Activated B cell treated with CpG ODN at 0.5 μM for 24 hours (primary cell): ENCODE results near the gene CALM3. TPM values are rescaled to one million over a fixed set of nuclear protein-coding genes. Genes with fewer than 3 reads are reported as not detected.
A peak's percentile ranks its signal among the peaks of the same experiment; 100 is the strongest.

ENCODE experiments used
- ATAC-seq: fragments of 200-7000 bp; cut with Tn5 transposase; one replicate; pipeline ENCODE4 v1.10.0; 2021; ENCODE audit warnings: low read depth, mild to moderate bottlenecking, moderate library complexity
- CTCF ChIA-PET: fragments of 350-600 bp; sonication (Branson Sonifier 250); formaldehyde crosslinking; loops from one replicate; lab custom pipeline; 2021; ENCODE audit warnings: antibody characterized with exemption; lab: Charles Lee
- POLR2A ChIA-PET: fragments of 350-600 bp; sonication (Branson Sonifier 250); formaldehyde crosslinking; loops from one replicate; lab custom pipeline; 2021; ENCODE audit warnings: antibody characterized with exemption; lab: Charles Lee
- DNase-seq: peaks from one replicate; pipeline ENCODE4 v3.0.0; 2022
- H3K27ac Mint-ChIP-seq: one replicate; pipeline ENCODE4 v1.8.0; 2020; ENCODE audit warnings: mixed read lengths
- H3K27me3 Mint-ChIP-seq: one replicate; pipeline ENCODE4 v1.8.0; 2021; ENCODE audit warnings: mixed read lengths
- H3K36me3 Mint-ChIP-seq: one replicate; pipeline ENCODE4 v1.8.0; 2021; ENCODE audit warnings: low read depth, mixed read lengths
- H3K4me1 Mint-ChIP-seq: one replicate; pipeline ENCODE4 v1.8.0; 2021; ENCODE audit warnings: mixed read lengths
- H3K4me3 Mint-ChIP-seq: one replicate; pipeline ENCODE4 v1.8.0; 2020; ENCODE audit warnings: mild to moderate bottlenecking, mixed read lengths
- H3K9me3 Mint-ChIP-seq: one replicate; pipeline ENCODE4 v1.8.0; 2020; ENCODE audit warnings: mixed read lengths
- CTCF ChIP-seq: fragments of 200-600 bp; IDR thresholded peaks from one replicate; pipeline ENCODE4 v1.8.0; 2022; ENCODE audit warnings: antibody characterized with exemption, mild to moderate bottlenecking
- intact Hi-C: fragments of 100-400 bp; cut with micrococcal nuclease; formaldehyde crosslinking; loops from one replicate; pipeline ENCODE4 v1.15.1; 2024
- total RNA-seq: library from RNA; stranded (reverse); gene quantifications from 2 replicates; pipeline ENCODE4 v1.2.3, GENCODE V29; 2022

The CALM3 gene
- total RNA-seq, 1 donor from 2014 or later, result 174 TPM

GRCh38 chr19:46650445-46650844 lies 49.3 kb downstream of the CALM3 start:
- Mint-ChIP-seq H3K9me3 (peaks cover 10% of the 10 kb centered on the region), H3K36me3 (no peaks in the 10 kb centered on the region), H3K4me3 (no peak overlapping the region), H3K4me1 (peaks cover 6% of the 10 kb centered on the region), H3K27ac (no peak overlapping the region), H3K27me3 (peaks cover 53% of the 10 kb centered on the region)
- intact Hi-C loops, result no loop called here
- ChIA-PET POLR2A (no interaction called here), CTCF (no interaction called here)
- ATAC-seq (no peak), DNase-seq (no peak)
- TF ChIP-seq CTCF, result no peak

- no peaks in the 10 kb centered on the region for H3K36me3 Mint-ChIP-seq
- POLR2A ChIA-PET, result interaction anchor here (1.0 kb wide), 1 partner anchor 54 kb away, joined by 3 read pairs; the partner anchor contains the start of gene CALM3
- no peaks in the 10 kb centered on the region for H3K9me3 Mint-ChIP-seq
- intact Hi-C loops, result no loop called here
- CTCF ChIA-PET, result no interaction called here
- TF ChIP-seq CTCF, result no peak
- peaks cover 3% of the 10 kb centered on the region for H3K4me1 Mint-ChIP-seq
- DNase-seq, result no peak
- peaks cover 43% of the 10 kb centered on the region for H3K27me3 Mint-ChIP-seq
- no peak for ATAC-seq
- no peak overlapping the region for H3K4me3 Mint-ChIP-seq
- H3K27ac Mint-ChIP-seq, result no peak overlapping the region
These were observed 53.6 kb downstream of the CALM3 start for GRCh38 chr19:46654621-46655152.

- Mint-ChIP-seq H3K27me3 (peaks cover 35% of the 10 kb centered on the region), H3K4me1 (peaks cover 15% of the 10 kb centered on the region), H3K4me3 (no peak overlapping the region), H3K36me3 (no peaks in the 10 kb centered on the region), H3K27ac (no peak overlapping the region), H3K9me3 (no peaks in the 10 kb centered on the region)
- DNase-seq (no peak), ATAC-seq (no peak)
- no peak for TF ChIP-seq CTCF
- intact Hi-C loops, result no loop called here
- CTCF ChIA-PET, result interaction anchor here (1.0 kb wide), 1 partner anchor 38 kb away, joined by 3 read pairs; no protein-coding TSS in a partner anchor
- POLR2A ChIA-PET, result interaction anchor here (0.6 to 0.7 kb wide), 2 partner anchors 23 to 59 kb away, joined by 5 to 6 read pairs; no protein-coding TSS in a partner anchor
These were observed 55.4 kb downstream of the CALM3 start for GRCh38 chr19:46656541-46656940.

GRCh38 chr19:46659151-46660007 lies 58.2 kb downstream of the CALM3 start:
- Mint-ChIP-seq H3K27me3 (peaks cover 24% of the 10 kb centered on the region), H3K36me3 (no peaks in the 10 kb centered on the region), H3K4me1 (peaks cover 23% of the 10 kb centered on the region), H3K9me3 (no peaks in the 10 kb centered on the region), H3K4me3 (peak overlapping the region; percentile 42), H3K27ac (no peak overlapping the region)
- intact Hi-C loops, result loop anchor here (2.0 to 5.0 kb wide), 2 partner anchors 257 to 665 kb away; partner anchors contain the start of gene CCDC61
- CTCF ChIA-PET, result interaction anchor here (1.1 kb wide), 2 partner anchors 20 to 129 kb away, joined by 3 to 4 read pairs; no protein-coding TSS in a partner anchor
- DNase-seq (no peak), ATAC-seq (no peak)
- POLR2A ChIA-PET, result interaction anchor here (0.6 to 3.3 kb wide), 4 partner anchors 41 to 59 kb away, joined by 3 to 75 read pairs (median 4); partner anchors contain the start of gene CALM3
- TF ChIP-seq CTCF, result no peak
